Right lobe of liver (tissue), 4 donors: ENCODE results near the gene PAX6.

ENCODE experiments used
- CTCF ChIP-seq, 4 donors: fragments of 200-600 bp in 3 of 4; fragments of 450-650 bp in 1 of 4; IDR thresholded peaks; one replicate each; pipeline versions ENCODE4 v1.5.1 to v1.8.0; 2016 to 2022; ENCODE audit warnings: antibody characterized with exemption in 4 of 4, mild to moderate bottlenecking in 2 of 4
- POLR2A ChIP-seq: fragments of 450-650 bp; IDR thresholded peaks from one replicate; pipeline ENCODE4 v1.6.1; 2017; ENCODE audit warnings: antibody characterized with exemption, mild to moderate bottlenecking
- donor health status: DM: no; HTN: no; CAD: no.
- donor health status: DM: no; HTN: no; CAD: no.
- donor health status: DM: no; HTN: yes; CAD: no.

GRCh38 chr11:31796499-31797189 lies 14.5 kb downstream of the PAX6 start:
- TF ChIP-seq CTCF (IDR thresholded peaks at IDR 0.05) (no peak), POLR2A (no peak)
